Panc1 (cell line): ENCODE data around the gene TTC16. TPM values are rescaled to one million over a fixed set of nuclear protein-coding genes. Genes with fewer than 3 reads are reported as not detected.
"Not testable (repeated sequence)": the region's sequence is repeated elsewhere in the genome, so short reads cannot be mapped to it uniquely, and the experiment has no call there.

Experiments
- ATAC-seq: fragments of 200-7000 bp; cut with Tn5 transposase; 2 replicates; pipeline ENCODE4 v1.9.1; 2020; ENCODE audit warnings: mild to moderate bottlenecking, moderate library complexity
- BruUV-seq: library from RNA; stranded (reverse); fragments of 400-500 nt; replicated peaks from 2 replicates; lab custom pipeline; 2021; lab: Mats Ljungman, UMichigan
- CTCF ChIA-PET: fragments of 300-600 bp; sonication (Branson Sonifier 250); formaldehyde crosslinking; loops from one replicate; lab custom pipeline; 2022; ENCODE audit warnings: antibody characterized with exemption; lab: Charles Lee
- POLR2A ChIA-PET: fragments of 300-600 bp; sonication (Branson Sonifier 250); formaldehyde crosslinking; loops from one replicate; lab custom pipeline; 2022; ENCODE audit warnings: antibody characterized with exemption; lab: Charles Lee
- DNase-seq: peaks from one replicate; pipeline ENCODE4 v3.0.0-alpha.2; 2010; ENCODE audit warnings: low read depth, low spot score
- H3K27ac ChIP-seq: 2 replicates; pipeline ENCODE4 v1.5.1; 2011; ENCODE audit warnings: mild to moderate bottlenecking, low read length, inconsistent platforms
- H3K27me3 ChIP-seq: fragments of 200-500 bp; sonication (Bioruptor generic); 2 replicates; pipeline ENCODE4 v1.6.0; 2014; ENCODE audit warnings: low read length, inconsistent platforms; ENCODE audit not compliant: control insufficient read depth, insufficient read depth
- H3K36me3 ChIP-seq: fragments of 200-500 bp; sonication (Bioruptor generic); 2 replicates; pipeline ENCODE4 v1.5.1; 2014; ENCODE audit warnings: inconsistent platforms, mild to moderate bottlenecking, low read length, moderate library complexity; ENCODE audit not compliant: control insufficient read depth, insufficient read depth
- H3K4me1 ChIP-seq: 2 replicates; pipeline ENCODE4 v1.5.1; 2011; ENCODE audit warnings: inconsistent platforms, mild to moderate bottlenecking, low read length, moderate library complexity; ENCODE audit not compliant: control insufficient read depth, insufficient read depth
- H3K4me3 ChIP-seq, 2 experiments: 2 replicates each; pipeline ENCODE4 v1.5.1; 2011 to 2012; ENCODE audit warnings: low read depth in 2 of 2, low read length in 2 of 2, mild to moderate bottlenecking in 2 of 2, inconsistent platforms in 1 of 2, moderate library complexity in 1 of 2
- H3K9me3 ChIP-seq: fragments of 200-500 bp; sonication (Bioruptor generic); 2 replicates; pipeline ENCODE4 v1.5.1; 2014; ENCODE audit warnings: low read depth, mild to moderate bottlenecking, inconsistent platforms, low read length, moderate library complexity; ENCODE audit not compliant: control insufficient read depth, insufficient read depth
- CTCF ChIP-seq: fragments of 450-650 bp; IDR thresholded peaks from 2 replicates; pipeline ENCODE4 v1.5.1; 2017; ENCODE audit warnings: mild to moderate bottlenecking
- POLR2AphosphoS5 ChIP-seq: IDR thresholded peaks from 2 replicates; pipeline ENCODE4 v1.6.1; 2012; ENCODE audit warnings: mild to moderate bottlenecking, low read depth, low read length, moderate library complexity
- REST ChIP-seq, 2 experiments: IDR thresholded peaks; 2 replicates each; pipeline ENCODE4 v1.6.1; 2011 to 2012; ENCODE audit warnings: low read depth in 2 of 2, control low read depth in 1 of 2, low read length in 1 of 2, mild to moderate bottlenecking in 1 of 2, moderate library complexity in 1 of 2; ENCODE audit not compliant: insufficient read depth in 1 of 2
- SIN3A ChIP-seq: IDR thresholded peaks from 2 replicates; pipeline ENCODE4 v1.6.1; 2012; ENCODE audit warnings: low read depth, mild to moderate bottlenecking, low read length, moderate library complexity, borderline replicate concordance; ENCODE audit not compliant: insufficient read depth
- TCF7L2 ChIP-seq: IDR thresholded peaks from 2 replicates; pipeline ENCODE4 v1.6.1; 2011; ENCODE audit warnings: mild to moderate bottlenecking, low read depth, low read length, inconsistent platforms
- in situ Hi-C: cut with HindIII; loops from 2 replicates; pipeline ENCODE4 v1.10.0; 2016; ENCODE audit warnings: low sequenced_read_pairs, low pct_unique_long_range_greater_than_20kb
- intact Hi-C: fragments of 100-400 bp; cut with micrococcal nuclease; formaldehyde crosslinking; loops from one replicate; pipeline ENCODE4 v1.10.0; 2022; ENCODE audit not compliant: unreplicated experiment
- total RNA-seq: library from RNA; stranded (reverse); gene quantifications from one replicate; pipeline ENCODE4 v1.2.1, GENCODE V29; 2021; ENCODE audit not compliant: unreplicated experiment

The TTC16 gene
- total RNA-seq, 1 experiment from 2014 or later = 0.05 TPM

- intact Hi-C loops (no loop called here), in situ Hi-C loops (no loop called here)
- H3K36me3 ChIP-seq = no peaks in the 10 kb centered on the region
- no peaks in the 10 kb centered on the region; the same call in 1 of the 2 replicates for H3K4me1 ChIP-seq
- no TSS peak for BruUV-seq
- TF ChIP-seq POLR2AphosphoS5 (no peak), TCF7L2 (no peak), REST (IDR thresholded peaks at IDR 0.05; ENCODE audit: insufficient read depth in 1 of 2, low read depth in 2 of 2, low read length in 1 of 2) (no peak), SIN3A (no peak), CTCF (no peak)
- CTCF ChIA-PET = no interaction called here
- POLR2A ChIA-PET = no interaction called here
- H3K4me3 ChIP-seq = no peak overlapping the region
- DNase-seq = no peak
- no peak overlapping the region for H3K27ac ChIP-seq
- ATAC-seq = no peak
- H3K9me3 ChIP-seq = no peaks in the 10 kb centered on the region
- H3K27me3 ChIP-seq = no peaks in the 10 kb centered on the region
Measured at GRCh38 chr9:127780126-127780885, 64.4 kb downstream of the TTC16 start.

- BruUV-seq, POLR2A ChIA-PET, intact Hi-C loops, ATAC-seq, H3K27me3 ChIP-seq, in situ Hi-C loops, H3K4me3 ChIP-seq, DNase-seq, H3K27ac ChIP-seq, H3K9me3 ChIP-seq, CTCF ChIA-PET, H3K4me1 ChIP-seq, H3K36me3 ChIP-seq: not testable (repeated sequence)
Measured at GRCh38 chr9:127780909-127781308, 65.0 kb downstream of the TTC16 start.

Other genes with a start within 250 kb of the TTC16 start
- 67.5 TPM for gene STXBP1, start 103.8 kb upstream of the TTC16 start, total RNA-seq
- not detected for gene CFAP157, start 9.1 kb upstream of the TTC16 start, total RNA-seq
- 13.8 TPM for gene PTRH1, start 416 bp upstream of the TTC16 start, total RNA-seq
- 8.2 TPM for gene TOR2A, start 19.2 kb downstream of the TTC16 start, total RNA-seq
- 0.49 TPM for gene SH2D3C, start 62.6 kb downstream of the TTC16 start, total RNA-seq
- gene CDK9, start 70.0 kb downstream of the TTC16 start, total RNA-seq = 48.7 TPM
- 56.5 TPM for gene FPGS, start 86.8 kb downstream of the TTC16 start, total RNA-seq
- gene ENG, start 138.6 kb downstream of the TTC16 start, total RNA-seq = 25.1 TPM
- 62.1 TPM for gene AK1, start 161.6 kb downstream of the TTC16 start, total RNA-seq
- gene ST6GALNAC6, start 183.5 kb downstream of the TTC16 start, total RNA-seq = 50.2 TPM
- gene ST6GALNAC4, start 201.0 kb downstream of the TTC16 start, total RNA-seq = 38.0 TPM
- gene PIP5KL1, start 214.7 kb downstream of the TTC16 start, total RNA-seq = 7.8 TPM
- 58.7 TPM for gene DPM2, start 221.8 kb downstream of the TTC16 start, total RNA-seq